Thyroid gland (tissue), 4 donors: ENCODE results near the gene MYDGF. TPM values are rescaled to one million over a fixed set of nuclear protein-coding genes. Genes with fewer than 3 reads are reported as not detected.
"Not testable (repeated sequence)": the region's sequence is repeated elsewhere in the genome, so short reads cannot be mapped to it uniquely, and the experiment has no call there.

Experiments used
- DNase-seq, 2 donors: peaks; one replicate each; pipeline ENCODE4 v3.0.0-alpha.2; 2019
- H3K27ac ChIP-seq, 3 donors: fragments of 200-600 bp; sonication (generic); 1 replicate in 2 of 3; 2 replicates in 1 of 3; pipeline ENCODE4 v1.5.1; 2016 to 2019; ENCODE audit warnings: mild to moderate bottlenecking in 1 of 3, moderate library complexity in 1 of 3
- H3K27me3 ChIP-seq: fragments of 200-600 bp; sonication (generic); one replicate; pipeline ENCODE4 v1.5.1; 2019
- H3K36me3 ChIP-seq, 2 donors: fragments of 200-600 bp; sonication (generic); one replicate each; pipeline ENCODE4 v1.5.1; 2016 to 2019
- H3K4me1 ChIP-seq, 2 donors: fragments of 200-600 bp; sonication (generic); one replicate each; pipeline ENCODE4 v1.5.1; 2017 to 2019
- H3K4me3 ChIP-seq, 3 donors: fragments of 200-600 bp; sonication (generic); replicated peaks in 1 of 3; 1 replicate in 2 of 3; 2 replicates in 1 of 3; pipeline ENCODE4 v1.5.1; 2016; ENCODE audit warnings: mild to moderate bottlenecking in 1 of 3
- H3K9me3 ChIP-seq: fragments of 200-600 bp; sonication (generic); one replicate; pipeline ENCODE4 v1.5.1; 2017
- CTCF ChIP-seq, 6 experiments: fragments of 200-600 bp in 3 of 6; fragments of 450-650 bp in 3 of 6; sonication (generic) in 3 of 6; IDR thresholded peaks; one replicate each; pipeline ENCODE4 v1.5.1; 2016 to 2019; ENCODE audit warnings: antibody characterized with exemption in 6 of 6, mild to moderate bottlenecking in 2 of 6, inconsistent platforms in 1 of 6, moderate library complexity in 1 of 6
- POLR2A ChIP-seq, 2 donors: fragments of 450-650 bp; IDR thresholded peaks; one replicate each; pipeline ENCODE4 v1.6.1; 2017; ENCODE audit warnings: antibody characterized with exemption in 2 of 2, mild to moderate bottlenecking in 2 of 2, moderate library complexity in 1 of 2
- WGBS, 2 donors: methylation state at CpG; one replicate each; pipeline ENCODE4 v1.1.5; 2017; 5-methylcytosine and 5-hydroxymethylcytosine counted together
- intact Hi-C: fragments of 100-400 bp; cut with DNase I; formaldehyde crosslinking; loops from one replicate; pipeline ENCODE4 v1.15.1; 2023
- total RNA-seq, 4 donors: library from RNA; depleted of rRNA; stranded (reverse); fragments of >200 nt; gene quantifications; one replicate each; pipeline ENCODE4 v1.2.3, GENCODE V29; 2016

Gene MYDGF
- total RNA-seq, 4 donors from 2014 or later: 48.0 to 72.6 (median 65.2) TPM

DNA sequence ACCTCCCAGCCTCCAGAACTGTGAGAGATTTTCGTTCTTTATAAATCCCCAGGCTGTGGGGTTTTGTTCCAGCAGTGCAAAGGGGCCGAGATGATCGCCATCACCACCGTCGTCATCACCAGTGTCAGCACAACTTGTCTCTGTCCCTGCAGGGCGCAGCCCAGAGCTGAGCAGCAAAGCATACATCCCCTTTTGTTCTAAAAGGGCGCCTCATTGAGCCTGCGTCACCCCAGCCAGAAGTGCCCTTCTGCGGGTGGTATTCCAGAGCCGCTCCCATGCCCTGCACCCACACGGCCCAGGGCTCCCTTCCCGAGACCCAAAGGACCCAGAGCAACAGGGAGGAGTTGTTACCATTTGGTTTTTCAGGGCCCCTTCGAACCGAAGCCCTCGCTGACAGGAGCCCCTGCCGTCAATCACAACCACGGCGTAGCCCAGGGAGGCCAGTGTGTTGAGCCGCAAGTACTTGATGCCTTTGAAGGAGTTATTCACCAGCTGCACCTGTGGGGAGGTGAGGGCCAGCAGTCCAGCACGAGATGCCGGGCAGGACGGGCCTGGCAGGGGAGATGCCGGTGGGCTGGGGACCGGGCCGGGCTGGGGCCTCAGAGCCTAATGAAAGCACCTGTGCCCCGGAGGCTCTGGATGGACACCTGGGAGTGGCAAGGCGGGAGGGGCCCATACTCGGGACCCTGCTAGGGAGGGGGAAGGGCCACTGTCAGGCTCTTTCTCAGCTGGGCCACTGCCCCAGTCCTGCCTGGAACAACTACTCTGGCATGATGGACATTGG is 14.4 kb upstream of the MYDGF start:
- no peaks in the 10 kb centered on the region for H3K9me3 ChIP-seq
- WGBS, 2 donors: 95 to 97% methylated on average over 23 to 25 of the region's 28 CpGs
- peaks cover 58 to 65% of the 10 kb centered on the region in 2 donors for H3K36me3 ChIP-seq
- H3K27me3 ChIP-seq: no peaks in the 10 kb centered on the region
- no peak overlapping the region for H3K4me3 ChIP-seq
- H3K4me1 ChIP-seq: no peaks in the 10 kb centered on the region
- H3K27ac ChIP-seq: no peak overlapping the region
- no peak for DNase-seq
- no peak for TF ChIP-seq POLR2A (IDR thresholded peaks at IDR 0.05)
- TF ChIP-seq CTCF (IDR thresholded peaks at IDR 0.05): no peak
- intact Hi-C loops: no loop called here

DNA sequence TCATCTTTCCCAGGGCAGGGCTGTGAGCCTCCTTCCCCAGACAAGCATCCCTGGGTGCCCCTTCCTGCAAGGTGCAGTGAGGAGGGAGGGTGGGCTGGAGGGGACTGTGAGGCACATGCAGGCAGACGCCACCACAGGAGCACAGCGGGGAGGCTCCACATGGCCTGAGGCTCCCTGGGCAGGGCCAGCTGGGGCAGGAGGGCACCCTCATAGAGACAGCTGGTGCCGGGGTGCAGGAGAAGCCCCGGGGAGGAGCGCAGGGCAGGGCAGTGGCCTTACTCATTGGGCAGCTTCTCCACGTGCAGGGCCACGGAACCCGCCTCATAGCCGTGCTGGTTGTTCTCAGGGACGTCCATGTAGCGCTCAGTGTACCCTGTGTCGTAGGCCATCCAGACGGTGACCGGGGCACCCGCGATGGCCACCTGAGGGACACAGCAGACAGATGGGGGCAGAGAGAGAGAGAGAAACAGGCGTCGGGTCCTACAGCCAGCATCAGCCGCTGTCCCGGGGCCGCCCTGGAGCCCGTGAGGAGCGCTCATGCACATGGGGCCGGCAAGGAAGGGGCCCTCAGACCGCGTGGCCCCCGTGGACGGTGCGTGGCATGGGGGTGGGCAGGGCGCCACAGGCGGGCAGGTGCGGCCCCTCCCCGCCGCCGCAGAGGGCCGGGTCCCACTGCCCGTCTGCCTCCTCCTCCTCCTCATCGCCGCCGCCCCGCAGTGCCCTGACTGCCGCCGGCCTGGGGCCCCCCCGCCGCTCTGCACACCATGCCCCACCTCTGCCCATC is 12.5 kb upstream of the MYDGF start:
- TF ChIP-seq POLR2A (IDR thresholded peaks at IDR 0.05) (no peak), CTCF (IDR thresholded peaks at IDR 0.05) (no peak)
- peaks cover 44 to 52% of the 10 kb centered on the region in 2 donors for H3K36me3 ChIP-seq

DNA sequence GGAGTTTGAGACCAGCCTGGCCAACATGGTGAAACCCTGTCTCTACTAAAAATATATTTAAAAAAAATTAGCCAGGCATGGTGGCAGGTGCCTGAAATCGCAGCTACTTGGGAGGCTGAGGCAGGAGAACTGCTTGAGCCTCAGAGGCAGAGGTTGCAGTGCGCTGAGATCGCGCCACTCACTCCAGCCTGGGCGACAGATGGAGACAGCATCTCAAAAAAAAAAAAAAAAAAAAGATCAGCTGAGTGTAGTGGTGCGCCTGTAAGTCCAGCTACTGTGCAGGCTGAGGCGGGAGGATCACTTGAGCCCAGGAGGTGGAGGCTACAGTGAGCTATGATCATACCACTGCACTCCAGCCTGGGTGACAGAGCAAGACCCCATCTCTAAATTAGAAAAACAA is 9.9 kb upstream of the MYDGF start:
- H3K9me3 ChIP-seq, H3K27me3 ChIP-seq, H3K4me3 ChIP-seq, intact Hi-C loops, H3K27ac ChIP-seq, DNase-seq: not testable (repeated sequence)
- peaks cover 9 to 11% of the 10 kb centered on the region in 2 donors for H3K4me1 ChIP-seq
- 95 to 98% methylated on average over 7 of the region's 7 CpGs for WGBS, 2 donors
- H3K36me3 ChIP-seq: peaks cover 28 to 37% of the 10 kb centered on the region in 2 donors

More for the DNA sequence above, 12.5 kb upstream of the MYDGF start:
- Histone ChIP-seq H3K4me3 (no peak overlapping the region), H3K4me1 (no peaks in the 10 kb centered on the region), H3K9me3 (no peaks in the 10 kb centered on the region), H3K27ac (no peak overlapping the region), H3K27me3 (no peaks in the 10 kb centered on the region)
- no peak for DNase-seq
- WGBS, 2 donors: 95 to 97% methylated on average over 19 to 20 of the region's 45 CpGs
- intact Hi-C loops: no loop called here

DNA sequence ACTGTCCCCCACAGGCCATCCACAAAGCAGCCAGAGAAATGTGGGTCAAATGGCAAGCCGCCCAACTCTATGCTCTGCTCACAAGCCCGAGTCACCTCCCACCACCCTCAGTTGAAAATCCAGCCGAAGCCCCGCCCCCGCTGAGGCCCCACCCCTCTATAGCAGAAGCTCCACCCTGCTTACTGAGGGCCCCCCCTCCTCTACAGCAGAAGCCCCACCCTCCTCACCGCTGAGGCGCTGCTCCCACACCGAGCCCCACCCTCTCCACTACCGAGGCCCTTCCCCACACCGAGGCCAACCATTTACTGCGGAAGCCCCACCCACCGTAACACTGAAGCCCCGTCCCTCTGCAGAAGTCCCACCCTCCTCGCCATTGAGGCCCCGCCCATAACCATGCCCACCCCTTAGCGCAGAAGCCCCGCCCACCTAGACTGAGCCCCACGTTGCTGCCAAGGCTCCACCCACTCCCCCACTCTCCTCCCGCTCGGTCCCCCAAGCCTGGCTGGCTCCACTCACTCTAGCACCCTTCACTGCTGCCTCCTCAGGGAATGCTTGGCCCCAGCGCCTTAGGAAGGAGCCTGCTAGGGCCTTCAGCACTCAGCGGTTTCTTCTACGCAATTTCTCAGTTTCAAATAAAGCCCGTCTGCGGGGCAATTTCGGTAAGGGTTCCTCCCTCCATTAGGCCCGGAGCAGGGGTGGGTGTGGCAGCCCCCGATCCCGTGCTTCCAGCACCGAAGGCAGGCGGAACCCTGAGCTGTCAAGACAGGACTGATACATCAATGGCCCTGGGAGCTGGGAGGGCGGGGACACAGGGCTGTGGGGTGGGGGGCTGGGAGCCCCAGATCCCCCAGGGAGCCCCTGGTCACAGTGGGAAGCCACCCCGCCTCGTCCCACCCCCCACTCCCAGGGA is 9.0 kb upstream of the MYDGF start:
- intact Hi-C loops: no loop called here
- no peak for TF ChIP-seq CTCF (IDR thresholded peaks at IDR 0.05)
- peaks cover 24 to 28% of the 10 kb centered on the region in 2 donors for H3K36me3 ChIP-seq
- no peaks in the 10 kb centered on the region for H3K9me3 ChIP-seq
- peaks cover 9 to 11% of the 10 kb centered on the region in 2 donors for H3K4me1 ChIP-seq
- no peaks in the 10 kb centered on the region for H3K27me3 ChIP-seq
- DNase-seq: no peak
- no peak overlapping the region for H3K27ac ChIP-seq
- whole genome bisulfite sequencing, 2 donors: 75 to 77% methylated on average over 29 to 33 of the region's 34 CpGs
- no peak overlapping the region for H3K4me3 ChIP-seq
